A549 (cell line): ENCODE data around the gene PNPLA6. TPM values are rescaled to one million over a fixed set of nuclear protein-coding genes. Genes with fewer than 3 reads are reported as not detected.

ENCODE experiments used
- ATAC-seq, 2 experiments: fragments of 200-7000 bp in 1 of 2; fragments of >200 bp in 1 of 2; cut with Nextera tagmentation in 1 of 2; cut with Tn5 transposase in 1 of 2; 3 replicates each; pipeline versions ENCODE4 v1.8.0 to v1.9.1; 2018 to 2020; ENCODE audit warnings: mild to moderate bottlenecking in 1 of 2, moderate library complexity in 1 of 2
- CTCF ChIA-PET: fragments of 300-600 bp; sonication (Branson Sonifier 250); formaldehyde crosslinking; extraction: SDS; loops from one replicate; lab custom pipeline; 2021; ENCODE audit warnings: antibody characterized with exemption, inconsistent platforms; lab: Yijun Ruan, JAX
- POLR2A ChIA-PET: fragments of 350-600 bp; formaldehyde crosslinking; extraction: SDS; loops from one replicate; lab custom pipeline; 2021; ENCODE audit warnings: antibody characterized with exemption, inconsistent platforms; lab: Yijun Ruan, JAX
- DNase-seq, 2 experiments: peaks; one replicate each; pipeline versions ENCODE4 v3.0.0 to v3.0.0-alpha.2; 2011 to 2016; ENCODE audit warnings: low read depth in 1 of 2, low spot score in 1 of 2
- FAIRE-seq: peaks from 2 replicates; lab custom pipeline; 2011; peaks lifted over from hg19 to GRCh38; lab: Jason Lieb, UNC
- H3K27ac ChIP-seq, 2 experiments: fragments of >200 bp; sonication (Bioruptor Twin); formaldehyde crosslinking; 3 replicates each; pipeline ENCODE4 v1.5.1; 2016 to 2017
- H3K4me1 ChIP-seq: fragments of >200 bp; sonication (Bioruptor Twin); formaldehyde crosslinking; 3 replicates; pipeline ENCODE4 v1.6.1; 2016
- H3K4me2 ChIP-seq: fragments of >200 bp; sonication (Bioruptor Twin); formaldehyde crosslinking; 3 replicates; pipeline ENCODE4 v1.6.1; 2016
- H3K4me3 ChIP-seq: fragments of >200 bp; sonication (Bioruptor Twin); formaldehyde crosslinking; 3 replicates; pipeline ENCODE4 v1.5.1; 2016
- H3K9me3 ChIP-seq: fragments of >200 bp; sonication (Bioruptor Twin); formaldehyde crosslinking; 3 replicates; pipeline ENCODE4 v1.6.1; 2016
- BHLHE40 ChIP-seq: IDR thresholded peaks from 2 replicates; pipeline ENCODE4 v1.6.1; 2012; ENCODE audit warnings: low read depth, low read length, inconsistent platforms
- CBX8 ChIP-seq: fragments of 200-600 bp; sonication (generic); IDR thresholded peaks from 2 replicates; pipeline ENCODE4 v1.6.1; 2016
- CHD4 ChIP-seq: fragments of 200-600 bp; sonication (generic); IDR thresholded peaks from 2 replicates; pipeline ENCODE4 v1.6.1; 2016; ENCODE audit warnings: antibody characterized with exemption, mild to moderate bottlenecking, borderline replicate concordance
- EP300 ChIP-seq, 2 experiments: fragments of >200 bp; sonication (Bioruptor Twin); formaldehyde crosslinking; IDR thresholded peaks; 2 replicates in 1 of 2; 3 replicates in 1 of 2; pipeline ENCODE4 v1.6.1; 2016 to 2017
- ESRRA ChIP-seq: fragments of 150-350 bp; IDR thresholded peaks from 2 replicates; pipeline ENCODE4 v1.6.1; 2014; ENCODE audit warnings: mild to moderate bottlenecking, low read length, borderline replicate concordance
- FOXS1 ChIP-seq: fragments of 250-450 bp; sonication (Bioruptor Pico); IDR thresholded peaks from 2 replicates; pipeline ENCODE4 v1.5.0; 2020; ENCODE audit warnings: mild to moderate bottlenecking, moderate library complexity
- GATA3 ChIP-seq: IDR thresholded peaks from 2 replicates; pipeline ENCODE4 v1.6.1; 2012; ENCODE audit warnings: borderline replicate concordance
- HDAC2 ChIP-seq: fragments of 200-600 bp; sonication (generic); IDR thresholded peaks from 2 replicates; pipeline ENCODE4 v1.6.1; 2016
- HEYL ChIP-seq: fragments of 250-450 bp; sonication (Bioruptor Pico); IDR thresholded peaks from 2 replicates; pipeline ENCODE4 v1.8.0; 2021; ENCODE audit warnings: mild to moderate bottlenecking, moderate library complexity
- HMGXB4 ChIP-seq: fragments of 250-450 bp; sonication (Bioruptor Pico); IDR thresholded peaks from 2 replicates; pipeline ENCODE4 v1.5.0; 2021; ENCODE audit warnings: mild to moderate bottlenecking, moderate library complexity, borderline replicate concordance
- HOXA7 ChIP-seq: fragments of 250-450 bp; sonication (Bioruptor Pico); IDR thresholded peaks from 2 replicates; pipeline ENCODE4 v1.5.0; 2020; ENCODE audit warnings: mild to moderate bottlenecking, moderate library complexity
- HOXB13 ChIP-seq: fragments of 250-450 bp; sonication (Bioruptor Pico); IDR thresholded peaks from 2 replicates; pipeline ENCODE4 v1.5.0; 2020; ENCODE audit warnings: low read depth, mild to moderate bottlenecking, moderate library complexity
- JUN ChIP-seq, 2 experiments: fragments of >200 bp; sonication (Bioruptor Twin); formaldehyde crosslinking; IDR thresholded peaks; 2 replicates in 1 of 2; 3 replicates in 1 of 2; pipeline ENCODE4 v1.6.1; 2016 to 2017
- KDM1A ChIP-seq: fragments of 200-600 bp; sonication (generic); IDR thresholded peaks from 2 replicates; pipeline ENCODE4 v1.6.1; 2016; ENCODE audit warnings: low read depth, mild to moderate bottlenecking
- MAX ChIP-seq: IDR thresholded peaks from 2 replicates; pipeline ENCODE4 v1.6.1; 2012
- MYC ChIP-seq: IDR thresholded peaks from 2 replicates; pipeline ENCODE4 v1.6.1; 2012; ENCODE audit warnings: mild to moderate bottlenecking, inconsistent platforms, low read length, improper control_type of control experiment, borderline replicate concordance
- NPAS2 ChIP-seq: fragments of 250-450 bp; sonication (Bioruptor Pico); IDR thresholded peaks from 2 replicates; pipeline ENCODE4 v1.8.0; 2022; ENCODE audit warnings: mild to moderate bottlenecking, moderate library complexity, borderline replicate concordance
- NR3C1 ChIP-seq: fragments of >200 bp; sonication (Bioruptor Twin); formaldehyde crosslinking; IDR thresholded peaks from 3 replicates; pipeline ENCODE4 v1.6.1; 2017
- PBX3 ChIP-seq: IDR thresholded peaks from 2 replicates; pipeline ENCODE4 v1.6.1; 2012
- PHF8 ChIP-seq: fragments of 200-600 bp; sonication (generic); IDR thresholded peaks from 2 replicates; pipeline ENCODE4 v1.6.1; 2016; ENCODE audit warnings: low read depth, mild to moderate bottlenecking, antibody characterized with exemption, moderate library complexity, borderline replicate concordance
- POLR2A ChIP-seq: IDR thresholded peaks from 2 replicates; pipeline ENCODE4 v1.6.1; 2012; ENCODE audit warnings: mild to moderate bottlenecking, low read length
- RAD21 ChIP-seq, 2 experiments: fragments of >200 bp in 1 of 2; sonication (Bioruptor Twin) in 1 of 2; formaldehyde crosslinking in 1 of 2; IDR thresholded peaks in 1 of 2; conservative IDR thresholded peaks in 1 of 2; 2 replicates in 1 of 2; 3 replicates in 1 of 2; pipeline ENCODE4 v1.6.1; 2012 to 2018; ENCODE audit warnings: inconsistent platforms in 1 of 2
- RARB ChIP-seq: fragments of 250-450 bp; sonication (Bioruptor Pico); IDR thresholded peaks from 2 replicates; pipeline ENCODE4 v1.8.0; 2021; ENCODE audit warnings: mild to moderate bottlenecking, moderate library complexity
- RCOR1 ChIP-seq: fragments of 150-350 bp; IDR thresholded peaks from 2 replicates; pipeline ENCODE4 v1.6.1; 2014; ENCODE audit warnings: antibody characterized with exemption, low read length, low read depth
- RFX5 ChIP-seq: fragments of 450-650 bp; IDR thresholded peaks from 2 replicates; pipeline ENCODE4 v1.7.1; 2014; ENCODE audit warnings: antibody characterized with exemption, mild to moderate bottlenecking, moderate library complexity
- RNF2 ChIP-seq: fragments of 200-600 bp; sonication (generic); IDR thresholded peaks from 2 replicates; pipeline ENCODE4 v1.6.1; 2016; ENCODE audit warnings: low read depth, mild to moderate bottlenecking, antibody characterized with exemption, moderate library complexity, borderline replicate concordance
- SREBF2 ChIP-seq: fragments of 450-650 bp; IDR thresholded peaks from 2 replicates; pipeline ENCODE4 v1.6.1; 2014; ENCODE audit warnings: mild to moderate bottlenecking, moderate library complexity
- TFCP2L1 ChIP-seq: fragments of 250-450 bp; sonication (Bioruptor Pico); IDR thresholded peaks from 2 replicates; pipeline ENCODE4 v1.5.0; 2021; ENCODE audit warnings: mild to moderate bottlenecking
- USF2 ChIP-seq: fragments of 450-650 bp; IDR thresholded peaks from 2 replicates; pipeline ENCODE4 v1.6.1; 2014; ENCODE audit warnings: antibody characterized with exemption
- ZFP36 ChIP-seq: fragments of 450-650 bp; IDR thresholded peaks from 2 replicates; pipeline ENCODE4 v1.6.1; 2014; ENCODE audit warnings: borderline replicate concordance; ENCODE audit not compliant: partially characterized antibody
- ZNF302 ChIP-seq: fragments of 250-450 bp; sonication (Bioruptor Pico); IDR thresholded peaks from 2 replicates; pipeline ENCODE4 v1.9.0; 2021; ENCODE audit warnings: inconsistent platforms, mild to moderate bottlenecking, moderate library complexity
- WGBS: methylation state at CpG from one replicate; pipeline ENCODE4 v1.1.6; 2017; ENCODE audit errors: missing lambda C conversion rate; 5-methylcytosine and 5-hydroxymethylcytosine counted together
- polyA plus RNA-seq, 4 experiments: library from polyadenylated mRNA; depleted of rRNA in 3 of 4; stranded (reverse); fragments of >200 nt; fragmentation: RNase III in 1 of 4; extraction: RNeasy Plus Mini Kit Qiagen cat#74134 plus additional on column Dnase treatment in 1 of 4; gene quantifications; 2 replicates in 3 of 4; 3 replicates in 1 of 4; pipeline ENCODE4 v1.2.3, GENCODE V29; 2011 to 2017

Gene PNPLA6
- polyA plus RNA-seq, 2 of the 4 experiments (the other 2 are of a cell fraction): 17.0 to 58.1 TPM

GRCh38 chr19:7597689-7598088 is 62.2 kb downstream of the PNPLA6 start:
- DNase-seq (peak; percentile 18 to 34), FAIRE-seq (no peak)
- ChIA-PET CTCF (interaction anchor here (1.0 to 4.0 kb wide), 4 partner anchors 10 to 496 kb away, joined by 3 to 26 read pairs (median 8); no protein-coding TSS in a partner anchor), POLR2A (interaction anchor here (0.5 kb wide), 1 partner anchor 25 kb away, joined by 3 read pairs; no protein-coding TSS in a partner anchor)
- H3K9me3 ChIP-seq: no peaks in the 10 kb centered on the region
- no peak overlapping the region for H3K27ac ChIP-seq
- 0 out of 3 replicates have a peak, but pooled peaks cover 5% of the 10 kb centered on the region for H3K4me1 ChIP-seq
- H3K4me3 ChIP-seq: no peak overlapping the region
- no peak overlapping the region for H3K4me2 ChIP-seq
- TF ChIP-seq PBX3 (no peak), HOXB13 (CRISPR knock-in tag) (no peak), RNF2 (no peak), RCOR1 (no peak), BHLHE40 (no peak), ESRRA (no peak), HMGXB4 (no peak), NPAS2 (CRISPR knock-in tag) (no peak), MAX (no peak)
- TF ChIP-seq, all 56 proteins: peak for 0
- WGBS: 72% methylated on average over 9 of the region's 9 CpGs
- ATAC-seq: peak; percentile 46 to 68; a peak in 3 of 6 replicates

GRCh38 chr19:7598180-7598579 is 62.7 kb downstream of the PNPLA6 start:
- CTCF ChIA-PET: interaction anchor here (3.1 to 4.0 kb wide), 2 partner anchors 9 to 30 kb away, joined by 13 to 26 read pairs; no protein-coding TSS in a partner anchor
- FAIRE-seq: no peak
- H3K4me1 ChIP-seq: 0 out of 3 replicates have a peak, but pooled peaks cover 5% of the 10 kb centered on the region

GRCh38 chr19:7600721-7601120 is 65.2 kb downstream of the PNPLA6 start:
- H3K9me3 ChIP-seq: no peaks in the 10 kb centered on the region
- no peak overlapping the region for H3K4me2 ChIP-seq
- 0 out of 3 replicates have a peak, but pooled peaks cover 5% of the 10 kb centered on the region for H3K4me1 ChIP-seq
- H3K4me3 ChIP-seq: no peak overlapping the region
- DNase-seq: no peak
- H3K27ac ChIP-seq: no peak overlapping the region
- CTCF ChIA-PET: no interaction called here
- no peak for TF ChIP-seq EP300 (IDR thresholded peaks at IDR 0.05)
- no peak for TF ChIP-seq MYC
- no peak for TF ChIP-seq NPAS2 (CRISPR knock-in tag)
- no peak for TF ChIP-seq FOXS1 (CRISPR knock-in tag)
- TF ChIP-seq JUN (IDR thresholded peaks at IDR 0.05): no peak
- no peak for TF ChIP-seq TFCP2L1 (CRISPR knock-in tag)
- no peak for TF ChIP-seq HMGXB4
- TF ChIP-seq RAD21 (conservative IDR thresholded peaks at IDR 0.05 in 1 of 2, IDR thresholded peaks at IDR 0.05 in 1 of 2): no peak
- no peak for TF ChIP-seq USF2
- TF ChIP-seq HEYL (CRISPR knock-in tag): no peak
- no peak for TF ChIP-seq POLR2A
- TF ChIP-seq GATA3: no peak
- TF ChIP-seq HOXA7 (CRISPR knock-in tag): no peak
- TF ChIP-seq RFX5: no peak
- TF ChIP-seq RARB: no peak
- no peak for TF ChIP-seq NR3C1
- no peak for TF ChIP-seq SREBF2
- no peak for TF ChIP-seq PHF8
- no peak for TF ChIP-seq ZFP36
- TF ChIP-seq, all 56 proteins: peak for 0
- POLR2A ChIA-PET: interaction anchor here (0.5 kb wide), 1 partner anchor 303 kb away, joined by 3 read pairs; the partner anchor contains the start of gene MAP2K7
- FAIRE-seq (no peak), ATAC-seq (no peak)

More at GRCh38 chr19:7598180-7598579, 62.7 kb downstream of the PNPLA6 start:
- POLR2A ChIA-PET: no interaction called here
- H3K4me2 ChIP-seq: no peak overlapping the region
- no peak overlapping the region for H3K4me3 ChIP-seq
- TF ChIP-seq ZFP36 (no peak), POLR2A (no peak), TFCP2L1 (CRISPR knock-in tag) (no peak), MYC (no peak), CBX8 (no peak), CHD4 (no peak), ZNF302 (CRISPR knock-in tag) (no peak), HOXB13 (CRISPR knock-in tag) (no peak), HDAC2 (no peak), KDM1A (no peak), HOXA7 (CRISPR knock-in tag) (no peak)
- ATAC-seq (no peak), DNase-seq (no peak)
- no peak overlapping the region for H3K27ac ChIP-seq
- WGBS: 54% methylated on average over 6 of the region's 6 CpGs
- H3K9me3 ChIP-seq: no peaks in the 10 kb centered on the region
